Cardiac muscle cell (in vitro differentiated cells and primary cell): ENCODE measurements around the gene LPAR3. TPM values are rescaled to one million over a fixed set of nuclear protein-coding genes. Genes with fewer than 3 reads are reported as not detected.

ENCODE experiments used
- DNase-seq, 2 donors: peaks; one replicate each; pipeline versions ENCODE4 v3.0.0 to v3.0.0-alpha.2; 2010 to 2017; ENCODE audit warnings: low read depth in 1 of 2, low spot score in 1 of 2
- H3K27ac ChIP-seq: fragments of 200-600 bp; sonication (generic); 2 replicates; pipeline ENCODE4 v1.5.1; 2016
- H3K27me3 ChIP-seq: fragments of 200-600 bp; sonication (generic); 2 replicates; pipeline ENCODE4 v1.6.0; 2016; ENCODE audit warnings: control low read depth
- H3K36me3 ChIP-seq: fragments of 200-600 bp; sonication (generic); 2 replicates; pipeline ENCODE4 v1.5.1; 2016; ENCODE audit warnings: control low read depth
- H3K4me1 ChIP-seq: fragments of 200-600 bp; sonication (generic); 2 replicates; pipeline ENCODE4 v1.8.1; 2017; ENCODE audit warnings: low read depth, mild to moderate bottlenecking, mixed run types
- H3K4me3 ChIP-seq: fragments of 200-600 bp; sonication (generic); 2 replicates; pipeline ENCODE4 v1.5.1; 2016; ENCODE audit warnings: mild to moderate bottlenecking
- H3K9me3 ChIP-seq: fragments of 200-600 bp; sonication (generic); 2 replicates; pipeline ENCODE4 v1.5.1; 2017; ENCODE audit warnings: low read depth, mild to moderate bottlenecking, control low read depth
- polyA plus RNA-seq: library from polyadenylated mRNA; unstranded; fragments of >200 nt; fragmentation: Nextera tagmentation; extraction: Ambion mirVana; gene quantifications from 2 replicates; pipeline ENCODE4 v1.2.1, GENCODE V29; 2016
- total RNA-seq: library from RNA; depleted of rRNA; stranded (reverse); fragments of >200 nt; gene quantifications from 2 replicates; pipeline ENCODE4 v1.2.3, GENCODE V29; 2016
- TF ChIP-seq, protein P1 (sequence below): IDR thresholded peaks from 2 replicates; pipeline ENCODE4 v1.5.1; 2012; ENCODE audit warnings: low read depth, mild to moderate bottlenecking, low read length

Gene LPAR3
- total and polyA plus RNA-seq, 2 experiments from 2014 or later, result 5.1 to 11.1 TPM

DNA sequence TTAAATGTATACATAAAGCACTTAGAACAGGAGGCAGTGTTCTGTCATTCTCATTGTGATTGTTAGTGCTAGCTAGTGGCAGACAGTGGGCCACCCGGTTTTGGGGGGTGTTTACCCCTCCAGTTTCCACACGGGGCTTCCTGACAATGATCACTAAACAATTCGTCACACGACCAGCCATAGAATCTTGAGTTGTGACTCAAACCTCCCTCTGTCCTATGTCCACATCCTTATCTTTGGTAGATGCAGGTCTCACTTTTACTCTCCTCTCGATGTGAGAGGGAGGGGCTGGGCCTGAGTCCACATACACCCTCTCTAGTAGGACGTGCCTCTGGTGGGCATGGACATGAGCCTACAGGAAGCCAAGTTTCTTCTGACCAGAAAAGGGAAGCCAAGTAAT lies 110.1 kb downstream of the LPAR3 start:
- Histone ChIP-seq H3K4me3 (no peak overlapping the region), H3K27ac (no peak overlapping the region), H3K9me3 (no peaks in the 10 kb centered on the region), H3K4me1 (peaks cover 5% of the 10 kb centered on the region), H3K27me3 (no peaks in the 10 kb centered on the region), H3K36me3 (no peaks in the 10 kb centered on the region)
- DNase-seq, result no peak
- TF ChIP-seq, protein P1, sequence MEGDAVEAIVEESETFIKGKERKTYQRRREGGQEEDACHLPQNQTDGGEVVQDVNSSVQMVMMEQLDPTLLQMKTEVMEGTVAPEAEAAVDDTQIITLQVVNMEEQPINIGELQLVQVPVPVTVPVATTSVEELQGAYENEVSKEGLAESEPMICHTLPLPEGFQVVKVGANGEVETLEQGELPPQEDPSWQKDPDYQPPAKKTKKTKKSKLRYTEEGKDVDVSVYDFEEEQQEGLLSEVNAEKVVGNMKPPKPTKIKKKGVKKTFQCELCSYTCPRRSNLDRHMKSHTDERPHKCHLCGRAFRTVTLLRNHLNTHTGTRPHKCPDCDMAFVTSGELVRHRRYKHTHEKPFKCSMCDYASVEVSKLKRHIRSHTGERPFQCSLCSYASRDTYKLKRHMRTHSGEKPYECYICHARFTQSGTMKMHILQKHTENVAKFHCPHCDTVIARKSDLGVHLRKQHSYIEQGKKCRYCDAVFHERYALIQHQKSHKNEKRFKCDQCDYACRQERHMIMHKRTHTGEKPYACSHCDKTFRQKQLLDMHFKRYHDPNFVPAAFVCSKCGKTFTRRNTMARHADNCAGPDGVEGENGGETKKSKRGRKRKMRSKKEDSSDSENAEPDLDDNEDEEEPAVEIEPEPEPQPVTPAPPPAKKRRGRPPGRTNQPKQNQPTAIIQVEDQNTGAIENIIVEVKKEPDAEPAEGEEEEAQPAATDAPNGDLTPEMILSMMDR, result no peak

DNA sequence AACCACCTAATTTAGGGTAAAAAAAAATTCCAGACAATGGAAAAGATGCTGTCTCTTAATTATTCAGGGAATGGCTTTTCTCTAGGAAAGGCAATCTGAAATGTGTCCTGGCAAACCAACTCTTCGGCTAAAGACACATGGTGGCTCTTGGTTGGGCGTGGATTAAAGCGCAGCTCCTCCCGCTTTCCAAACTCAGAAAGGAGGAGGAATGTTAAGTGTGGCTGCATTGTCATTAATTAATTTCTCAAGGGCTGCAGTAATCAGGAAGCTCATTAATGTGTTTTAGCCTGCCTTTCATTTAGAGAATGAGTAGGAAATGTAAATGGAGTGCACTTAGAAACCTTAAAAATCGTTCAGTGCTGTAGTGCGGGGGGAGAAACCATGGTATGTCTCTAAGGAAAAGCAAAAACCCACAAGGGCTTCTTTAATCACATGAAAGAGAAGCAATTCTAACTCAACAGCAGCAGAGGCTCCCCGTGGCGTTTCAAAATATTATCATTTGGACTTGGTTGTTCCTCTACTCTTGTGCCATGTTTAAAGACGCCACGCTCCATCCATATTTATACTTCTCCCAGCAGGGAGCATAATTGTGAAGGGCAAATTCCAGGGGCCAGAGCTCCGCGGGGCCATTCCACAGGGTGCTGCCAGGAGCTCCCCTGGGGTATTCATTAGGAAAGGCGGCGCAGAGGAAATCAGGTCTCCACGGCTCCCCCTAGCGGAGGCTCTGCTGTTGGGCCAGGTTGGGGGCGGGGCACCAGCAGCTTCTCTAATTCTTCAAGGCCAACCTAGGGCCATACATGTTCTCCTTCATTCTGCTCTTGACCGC lies 110.8 kb downstream of the LPAR3 start:
- no peak overlapping the region for H3K4me3 ChIP-seq

DNA sequence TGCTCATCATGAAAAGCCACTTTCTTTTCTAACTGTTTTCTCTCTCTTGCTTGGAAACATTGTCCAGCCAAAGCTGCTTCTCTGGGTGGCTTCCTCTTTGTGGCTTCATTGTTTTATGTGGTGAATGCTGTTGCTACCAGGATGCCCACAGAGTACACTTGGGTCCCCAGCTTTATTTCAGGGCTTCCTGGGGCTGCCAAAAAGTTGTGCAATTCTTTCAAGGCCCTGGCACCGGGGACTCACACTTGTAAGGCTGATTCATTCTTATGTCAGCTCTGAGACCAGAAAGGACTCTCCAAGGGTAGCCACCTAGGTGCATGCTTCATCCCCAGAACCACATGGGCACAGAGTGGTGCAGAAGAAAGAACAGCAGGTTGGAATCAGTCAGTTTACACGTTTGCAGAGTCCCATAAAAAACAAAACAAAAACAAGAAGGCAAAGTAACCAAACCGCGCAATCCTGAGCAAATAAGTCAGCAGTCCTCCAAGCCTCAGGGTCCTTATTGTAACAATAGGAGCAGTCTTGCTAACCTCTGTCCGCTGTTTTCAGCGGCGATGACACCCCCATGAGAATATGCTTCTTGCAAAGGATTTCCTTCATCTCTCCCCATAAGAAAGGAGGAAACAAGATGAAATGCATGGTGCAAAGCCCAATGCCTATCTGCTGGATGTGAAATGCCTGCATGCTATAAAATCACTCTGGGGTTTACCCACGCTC lies 112.8 kb downstream of the LPAR3 start:
- H3K4me3 ChIP-seq, result no peak overlapping the region
- H3K9me3 ChIP-seq, result no peaks in the 10 kb centered on the region
- H3K36me3 ChIP-seq, result no peaks in the 10 kb centered on the region
- H3K4me1 ChIP-seq, result no peaks in the 10 kb centered on the region
- H3K27me3 ChIP-seq, result no peaks in the 10 kb centered on the region
- no peak overlapping the region for H3K27ac ChIP-seq
- peak in 1 of 2 donors; percentile 50 for DNase-seq
- TF ChIP-seq, protein P1, result no peak

More for the DNA sequence above, 110.8 kb downstream of the LPAR3 start:
- TF ChIP-seq, protein P1, result peak; percentile 86
- H3K4me1 ChIP-seq, result peaks cover 5% of the 10 kb centered on the region
- H3K36me3 ChIP-seq, result no peaks in the 10 kb centered on the region
- no peaks in the 10 kb centered on the region for H3K9me3 ChIP-seq
- DNase-seq, result peak; percentile 76 to 77
- no peak overlapping the region for H3K27ac ChIP-seq
- H3K27me3 ChIP-seq, result no peaks in the 10 kb centered on the region

DNA sequence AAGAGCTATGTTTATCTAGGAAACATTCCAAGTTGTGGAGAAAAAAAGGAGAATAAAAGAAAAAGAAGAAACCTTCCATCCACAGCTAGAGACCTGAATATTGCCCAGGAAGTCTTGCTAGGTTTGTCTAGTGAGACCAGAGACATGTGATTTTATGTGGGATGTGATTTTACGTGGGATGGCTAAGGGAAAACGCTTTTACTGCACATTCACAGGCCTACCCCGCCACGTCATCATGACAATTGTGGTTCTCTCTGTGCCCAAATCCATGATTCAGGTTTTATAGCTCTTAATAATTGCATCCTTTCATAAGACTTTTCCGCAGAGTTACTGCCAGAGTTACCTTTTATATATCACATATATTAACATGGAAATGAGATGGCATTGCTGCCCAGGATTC lies 116.4 kb downstream of the LPAR3 start:
- H3K4me1 ChIP-seq, result peaks cover 6% of the 10 kb centered on the region
- no peaks in the 10 kb centered on the region for H3K36me3 ChIP-seq

DNA sequence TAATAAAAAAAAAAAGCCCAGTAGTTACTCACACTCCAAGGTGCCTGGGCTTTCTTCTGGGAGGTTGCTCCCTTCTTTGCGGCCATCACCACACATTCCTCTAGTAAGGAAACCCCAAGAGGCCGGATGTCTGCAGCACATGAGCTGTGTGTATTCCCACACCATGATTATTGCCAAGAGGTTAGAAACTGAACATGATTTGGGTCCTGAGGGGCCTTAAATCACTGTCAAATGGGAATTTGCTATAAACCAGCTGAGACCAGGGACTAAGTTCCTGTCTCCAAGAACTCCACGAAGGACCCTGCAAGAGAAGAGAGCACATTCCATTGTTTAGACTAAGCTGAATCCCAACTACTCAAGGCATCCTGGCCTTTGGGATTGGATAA lies 117.5 kb downstream of the LPAR3 start:
- H3K36me3 ChIP-seq, result no peaks in the 10 kb centered on the region
- no peak overlapping the region for H3K4me3 ChIP-seq
- no peak overlapping the region for H3K27ac ChIP-seq
- no peaks in the 10 kb centered on the region for H3K9me3 ChIP-seq
- H3K4me1 ChIP-seq, result peaks cover 6% of the 10 kb centered on the region
- DNase-seq, result no peak
- no peaks in the 10 kb centered on the region for H3K27me3 ChIP-seq
- TF ChIP-seq, protein P1, result no peak

More for the DNA sequence above, 116.4 kb downstream of the LPAR3 start:
- Histone ChIP-seq H3K9me3 (no peaks in the 10 kb centered on the region), H3K27ac (no peak overlapping the region), H3K4me3 (no peak overlapping the region), H3K27me3 (no peaks in the 10 kb centered on the region)
- TF ChIP-seq, protein P1, result no peak
- DNase-seq, result no peak
